C4-2B (cell line): ENCODE results near the gene USP32.

Source experiments
- H3K27ac ChIP-seq: fragments of 450-650 bp; 2 replicates; pipeline ENCODE4 v1.5.1; 2017
- ZFX ChIP-seq: fragments of 450-650 bp; IDR thresholded peaks from 2 replicates; pipeline ENCODE4 v1.6.1; 2017
- TF ChIP-seq, protein P1 (sequence below): fragments of 450-650 bp; conservative IDR thresholded peaks from 2 replicates; pipeline ENCODE4 v1.5.1; 2017; ENCODE audit warnings: mild to moderate bottlenecking

The USP32 gene

DNA sequence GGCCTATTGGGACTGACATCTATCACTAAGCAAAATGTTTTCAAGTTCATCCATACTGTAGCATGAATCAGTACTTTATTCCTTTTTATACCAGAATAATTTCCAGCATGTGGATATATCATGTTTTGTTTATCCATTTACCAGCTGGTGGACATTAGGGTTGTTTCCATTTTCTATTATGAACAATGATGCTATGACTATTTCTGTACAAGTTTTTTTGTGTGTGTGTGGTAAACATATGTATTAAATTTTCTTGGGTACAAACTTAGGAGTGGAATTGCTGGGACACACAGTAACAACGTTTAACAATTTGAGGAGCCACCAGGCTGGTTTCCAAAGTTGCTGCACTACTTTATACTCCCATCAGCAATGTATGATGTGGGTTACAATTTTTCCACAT lies 91.0 kb downstream of the USP32 start:
- TF ChIP-seq, protein P1, sequence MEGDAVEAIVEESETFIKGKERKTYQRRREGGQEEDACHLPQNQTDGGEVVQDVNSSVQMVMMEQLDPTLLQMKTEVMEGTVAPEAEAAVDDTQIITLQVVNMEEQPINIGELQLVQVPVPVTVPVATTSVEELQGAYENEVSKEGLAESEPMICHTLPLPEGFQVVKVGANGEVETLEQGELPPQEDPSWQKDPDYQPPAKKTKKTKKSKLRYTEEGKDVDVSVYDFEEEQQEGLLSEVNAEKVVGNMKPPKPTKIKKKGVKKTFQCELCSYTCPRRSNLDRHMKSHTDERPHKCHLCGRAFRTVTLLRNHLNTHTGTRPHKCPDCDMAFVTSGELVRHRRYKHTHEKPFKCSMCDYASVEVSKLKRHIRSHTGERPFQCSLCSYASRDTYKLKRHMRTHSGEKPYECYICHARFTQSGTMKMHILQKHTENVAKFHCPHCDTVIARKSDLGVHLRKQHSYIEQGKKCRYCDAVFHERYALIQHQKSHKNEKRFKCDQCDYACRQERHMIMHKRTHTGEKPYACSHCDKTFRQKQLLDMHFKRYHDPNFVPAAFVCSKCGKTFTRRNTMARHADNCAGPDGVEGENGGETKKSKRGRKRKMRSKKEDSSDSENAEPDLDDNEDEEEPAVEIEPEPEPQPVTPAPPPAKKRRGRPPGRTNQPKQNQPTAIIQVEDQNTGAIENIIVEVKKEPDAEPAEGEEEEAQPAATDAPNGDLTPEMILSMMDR, result no peak
- TF ChIP-seq ZFX, result no peak
- H3K27ac ChIP-seq, result no peak overlapping the region

DNA sequence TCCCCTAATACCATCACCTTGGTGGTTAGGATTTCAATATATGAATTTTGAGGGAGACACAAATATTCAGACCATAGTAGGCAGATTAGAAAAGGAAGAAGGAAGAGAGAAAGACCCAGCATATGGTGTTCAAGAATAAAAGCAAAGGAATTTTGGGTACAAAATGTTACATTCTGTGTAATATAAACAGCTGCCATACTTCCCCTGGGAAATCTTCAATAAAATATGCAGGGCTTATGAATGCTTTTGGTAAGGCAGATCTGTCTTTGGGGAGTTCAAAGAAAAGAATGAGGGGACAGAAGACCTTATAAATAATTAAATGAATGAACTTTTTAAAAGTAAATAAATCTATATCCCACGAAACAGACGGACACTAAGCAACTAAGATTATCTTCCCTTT lies 91.9 kb downstream of the USP32 start:
- no peak for TF ChIP-seq ZFX
- TF ChIP-seq, protein P1, result no peak

DNA sequence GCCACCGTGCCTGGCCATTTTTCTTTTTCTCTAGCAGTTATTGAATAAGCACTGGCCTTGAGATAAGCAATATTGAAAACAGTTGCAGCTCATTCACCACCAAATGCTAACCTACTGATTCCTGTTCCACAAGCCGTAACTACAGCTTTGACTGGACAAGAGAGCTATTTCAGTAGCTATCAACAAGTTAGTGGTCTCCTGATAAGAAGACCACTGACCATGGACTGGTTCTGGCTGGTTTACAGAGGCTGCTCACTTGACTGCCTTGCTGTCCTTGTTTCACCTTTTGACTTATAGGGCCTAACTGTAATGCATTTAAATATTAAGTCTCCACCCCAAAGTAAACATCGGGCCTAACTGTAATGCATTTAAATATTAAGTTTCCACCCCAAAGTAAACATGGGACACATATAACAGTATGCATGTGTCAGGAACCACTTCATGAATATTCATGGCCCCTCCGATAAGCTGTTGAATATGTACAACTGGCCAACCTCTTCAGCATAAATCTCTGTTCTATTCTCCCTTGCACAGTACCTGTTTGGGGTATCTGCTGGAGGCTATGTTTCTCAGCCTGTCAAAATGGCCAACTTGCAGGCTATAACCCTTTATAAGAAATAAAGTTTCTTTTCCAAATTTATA lies 94.1 kb downstream of the USP32 start:
- no peak for TF ChIP-seq ZFX
- TF ChIP-seq, protein P1, result no peak
- H3K27ac ChIP-seq, result no peak overlapping the region

More for the DNA sequence above, 91.9 kb downstream of the USP32 start:
- no peak overlapping the region for H3K27ac ChIP-seq

DNA sequence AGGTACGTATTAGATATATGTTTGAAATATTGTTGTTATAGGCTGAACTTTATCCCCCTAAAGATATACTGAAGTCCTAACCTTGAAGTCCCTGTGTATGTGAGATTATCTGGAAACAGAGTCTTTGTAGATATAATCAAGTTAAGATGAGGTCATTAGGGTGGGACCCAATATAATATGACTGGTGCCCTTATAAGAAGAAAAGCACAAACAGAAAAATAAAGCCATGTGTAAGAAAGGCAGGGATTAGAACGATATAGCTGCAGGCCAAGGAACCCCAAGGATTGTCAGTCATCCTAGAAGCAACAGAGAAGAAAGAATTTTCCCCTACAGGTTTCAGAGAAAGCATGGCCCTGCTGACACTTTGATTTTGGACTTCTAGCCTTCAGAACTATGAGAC lies 95.8 kb downstream of the USP32 start:
- TF ChIP-seq, protein P1, result no peak
- TF ChIP-seq ZFX, result no peak
- no peak overlapping the region for H3K27ac ChIP-seq

DNA sequence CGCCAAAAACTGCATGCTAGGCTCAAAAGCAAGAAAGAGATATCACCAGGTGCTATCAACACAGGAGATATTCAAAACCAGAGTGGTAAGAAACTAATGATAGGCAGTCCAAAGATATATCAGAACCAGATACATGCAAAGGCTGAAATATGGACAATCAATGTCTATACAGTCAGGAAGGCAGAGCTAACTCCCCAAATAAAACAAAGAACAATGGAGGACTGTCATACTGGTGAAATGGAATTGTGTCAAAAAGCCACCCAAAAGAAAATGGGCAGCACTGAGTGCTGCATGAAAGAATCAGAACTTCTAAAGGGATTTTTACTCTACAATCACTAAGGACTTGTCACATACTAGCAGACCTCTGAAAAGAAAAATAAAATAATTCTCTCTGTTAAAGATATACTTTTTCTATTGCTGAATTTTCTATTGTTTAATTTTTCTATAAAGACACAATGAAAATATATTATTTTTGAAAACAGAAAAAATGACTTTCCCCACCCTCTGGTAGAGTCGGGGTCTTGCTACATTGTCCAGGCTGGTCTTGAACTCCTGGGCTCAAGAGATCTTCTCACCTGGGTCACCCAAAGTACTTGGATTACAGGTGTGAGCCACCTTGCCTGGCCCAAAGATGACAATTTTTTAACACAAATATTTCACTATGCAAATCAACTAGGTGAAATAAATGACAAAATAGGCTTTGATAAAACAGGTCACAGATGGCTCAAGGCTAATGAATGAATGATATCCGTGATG lies 98.2 kb downstream of the USP32 start:
- no peak overlapping the region for H3K27ac ChIP-seq
- no peak for TF ChIP-seq ZFX
- TF ChIP-seq, protein P1, result no peak

DNA sequence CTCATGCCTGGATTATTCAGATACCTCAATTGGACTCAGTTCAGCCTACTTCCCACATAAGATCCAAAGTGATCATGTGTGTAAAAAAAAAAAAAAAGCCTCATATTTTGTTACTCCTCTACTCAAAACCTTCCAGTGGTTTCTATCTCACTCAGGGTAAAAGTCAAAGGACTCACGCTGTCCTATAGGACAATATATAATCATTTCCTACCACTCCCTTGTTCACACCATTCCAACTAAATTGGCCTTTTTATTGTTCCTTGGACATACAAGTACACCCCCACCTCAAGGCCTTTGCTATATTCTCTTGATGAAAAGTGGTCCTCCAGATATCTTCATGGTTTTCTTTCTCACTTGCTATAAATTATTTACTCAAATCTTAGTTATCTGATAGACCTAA lies 99.2 kb downstream of the USP32 start:
- no peak overlapping the region for H3K27ac ChIP-seq
- TF ChIP-seq ZFX, result no peak
- TF ChIP-seq, protein P1, result no peak

DNA sequence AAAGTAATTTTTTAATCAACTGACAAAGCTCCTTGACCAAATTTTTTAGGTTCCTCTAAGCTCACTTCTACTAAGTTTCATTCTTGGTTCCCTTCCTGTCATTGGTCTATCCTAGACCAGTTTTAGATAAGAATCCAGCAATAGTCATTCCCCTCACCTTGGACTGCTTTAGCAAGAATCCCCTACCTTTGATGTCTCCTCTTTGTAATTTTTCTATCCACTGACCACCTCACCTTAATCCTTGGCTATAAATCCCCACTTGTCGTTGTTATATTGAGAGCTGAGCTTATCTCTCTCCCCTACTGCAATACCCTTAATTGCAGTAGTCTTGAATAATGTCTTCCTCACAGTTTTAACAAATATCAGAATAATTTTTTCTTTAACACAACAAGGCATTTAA lies 107.2 kb downstream of the USP32 start:
- H3K27ac ChIP-seq, result no peak overlapping the region
- TF ChIP-seq ZFX, result no peak
- TF ChIP-seq, protein P1, result no peak
